ENCODE data around the gene ENO2.

The ENO2 gene

GRCh38 chr12:6950811-6951540 lies 36.6 kb downstream of the ENO2 start, which contains the start of gene PTPN6:
PTPN6 (plus strand) TSS chr12:6951356; CDS start chr12:6951513, 157 bp downstream.
- DNase-seq, result no peak

GRCh38 chr12:6951551-6952120 lies 37.3 kb downstream of the ENO2 start:
- no peak for DNase-seq

GRCh38 chr12:6952121-6952862 lies 37.9 kb downstream of the ENO2 start:
- DNase-seq, result no peak

- no peak for DNase-seq
Observed at GRCh38 chr12:6952863-6953441, 38.6 kb downstream of the ENO2 start.

- no peak for DNase-seq
Observed at GRCh38 chr12:6953442-6954315, 39.3 kb downstream of the ENO2 start.

- DNase-seq, result no peak
Observed at GRCh38 chr12:6954316-6955107, 40.1 kb downstream of the ENO2 start.

- DNase-seq, result no peak
Observed at GRCh38 chr12:6955108-6956020, 41.0 kb downstream of the ENO2 start.

- DNase-seq, result no peak
Observed at GRCh38 chr12:6956021-6956727, 41.8 kb downstream of the ENO2 start.

GRCh38 chr12:6957151-6957701 lies 42.8 kb downstream of the ENO2 start:
- DNase-seq, result no peak

GRCh38 chr12:6957741-6958608 lies 43.6 kb downstream of the ENO2 start:
- no peak for DNase-seq

- DNase-seq, result no peak
Observed at GRCh38 chr12:6958609-6959057, 44.3 kb downstream of the ENO2 start.

- DNase-seq, result no peak
Observed at GRCh38 chr12:6959058-6959804, 44.9 kb downstream of the ENO2 start.

- DNase-seq, result no peak
Observed at GRCh38 chr12:6959805-6960592, 45.6 kb downstream of the ENO2 start.

GRCh38 chr12:6960593-6961277 lies 46.4 kb downstream of the ENO2 start:
- DNase-seq, result no peak

GRCh38 chr12:6961278-6961694 lies 46.9 kb downstream of the ENO2 start:
- DNase-seq, result no peak

GRCh38 chr12:6961695-6962284 lies 47.4 kb downstream of the ENO2 start:
- DNase-seq, result peak; percentile 63 to 64
